HG03045 (cell line): Measurements from ENCODE around the gene MDP1.
"Not testable (repeated sequence)": the region's sequence is repeated elsewhere in the genome, so short reads cannot be mapped to it uniquely, and the experiment has no call there.

Source experiments
- ATAC-seq: cut with Tn5 transposase; IDR thresholded peaks from one replicate; pipeline ENCODE4 v1.9.1; 2021; ENCODE audit warnings: mild to moderate bottlenecking, moderate library complexity; ENCODE audit not compliant: unreplicated experiment

The MDP1 gene

GRCh38 chr14:24232121-24232644 is 16.3 kb upstream of the MDP1 start, which contains the start of gene NEDD8:
Gene NEDD8, minus strand, starts transcription at chr14:24232367. Its CDS starts 100 bp downstream, at chr14:24232267.
- peak; percentile 70 for ATAC-seq

- peak; percentile 4 for ATAC-seq
Observed at GRCh38 chr14:24231263-24232120, 15.6 kb upstream of the MDP1 start.

GRCh38 chr14:24228902-24229301 is 13.0 kb upstream of the MDP1 start:
- no peak for ATAC-seq

DNA sequence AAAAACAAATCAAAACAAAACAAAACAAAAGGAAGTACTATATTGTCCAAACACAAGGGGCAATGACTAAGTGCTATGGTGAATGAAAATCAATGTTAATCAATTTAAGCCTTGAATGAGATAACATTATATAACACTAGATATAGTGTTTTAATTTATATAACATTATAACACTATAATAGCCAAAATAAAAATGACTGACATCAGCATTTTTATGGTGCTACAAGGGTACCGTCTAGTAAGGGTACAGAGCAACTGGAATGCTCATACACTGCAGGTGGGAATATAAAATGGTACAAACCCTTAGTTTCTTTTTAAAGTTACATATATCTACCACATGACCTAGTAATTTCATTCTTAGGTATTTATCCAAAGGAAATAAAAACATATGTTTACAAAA is 10.6 kb upstream of the MDP1 start:
- ATAC-seq = no peak

DNA sequence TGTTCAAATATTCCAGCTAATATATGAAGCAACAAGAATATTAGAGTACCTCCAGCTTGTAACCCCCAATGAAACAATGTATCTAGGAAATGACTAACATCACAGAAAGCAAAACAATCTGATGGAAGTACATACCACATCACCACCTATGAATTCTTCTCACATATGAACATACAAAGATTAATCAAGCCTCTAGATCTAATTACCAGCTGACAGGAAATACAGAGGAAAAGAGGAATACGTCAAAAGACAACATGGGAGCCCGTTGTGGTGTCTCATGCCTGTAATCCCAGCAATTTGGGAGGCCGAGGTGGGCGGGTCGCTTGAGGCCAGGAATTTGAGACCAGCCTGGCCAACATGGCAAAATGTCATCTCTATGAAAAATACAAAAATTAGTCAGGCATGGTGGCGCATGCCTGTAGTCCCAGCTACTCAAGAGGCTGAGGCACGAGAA is 8.8 kb upstream of the MDP1 start:
- ATAC-seq = no peak

DNA sequence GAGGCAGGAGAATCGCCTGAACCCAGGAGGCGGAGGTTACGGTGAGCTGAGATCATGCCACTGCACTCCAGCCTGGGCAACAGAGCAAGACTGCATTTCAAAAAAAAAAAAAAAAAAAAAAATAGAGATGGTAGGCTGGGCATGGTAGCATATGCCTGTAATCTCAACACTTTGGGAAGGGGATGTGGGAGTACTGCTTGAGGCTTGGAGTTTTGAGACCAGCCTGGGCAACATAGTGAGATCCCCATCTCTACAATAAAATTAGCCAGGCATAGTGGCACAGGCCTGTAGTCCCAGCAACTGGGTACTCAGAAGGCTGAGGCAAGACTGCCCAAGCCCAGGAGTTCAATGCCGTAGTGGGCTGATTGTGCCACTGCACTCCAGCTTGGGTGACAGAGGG is 7.1 kb upstream of the MDP1 start:
- ATAC-seq = not testable (repeated sequence)

DNA sequence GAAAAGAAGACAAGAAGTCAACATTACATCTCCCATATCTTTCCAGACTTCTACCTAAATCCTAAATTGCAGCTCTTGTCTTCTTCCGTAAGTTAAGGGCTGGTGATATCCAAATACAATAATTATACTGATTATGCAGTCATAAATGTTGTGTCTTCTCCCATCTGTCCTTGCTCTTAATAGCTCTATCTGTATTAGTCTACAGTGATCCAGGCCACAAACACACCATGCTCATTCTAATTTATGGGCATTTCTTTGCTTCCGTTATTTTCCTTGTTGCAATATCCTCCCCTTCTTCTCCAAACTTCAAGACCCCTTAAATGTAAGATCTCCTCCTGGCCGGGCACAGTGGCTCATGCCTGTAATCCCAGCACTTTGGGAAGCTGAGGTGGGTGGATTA is 3.7 kb upstream of the MDP1 start:
- ATAC-seq = no peak

DNA sequence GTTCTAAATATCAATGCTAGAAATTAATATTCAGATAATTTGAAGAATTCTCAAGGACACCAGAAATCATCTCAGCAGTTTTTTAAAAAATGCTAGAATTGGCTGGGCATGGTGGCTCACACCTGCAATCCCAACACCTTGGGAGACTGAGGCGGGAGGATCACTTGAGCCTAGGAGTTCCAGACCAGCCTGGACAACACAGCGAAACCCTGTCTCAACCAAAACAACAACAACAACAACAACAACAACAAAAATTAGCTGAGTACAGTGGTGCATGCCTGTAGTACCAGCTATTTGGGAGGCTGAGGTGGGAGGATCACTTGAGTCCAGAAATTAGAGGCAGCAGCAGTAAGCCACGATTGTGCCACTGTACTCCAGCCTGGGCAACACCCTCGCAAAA is 3.2 kb upstream of the MDP1 start:
- no peak for ATAC-seq

- not testable (repeated sequence) for ATAC-seq
Observed at GRCh38 chr14:24216876-24217275, 1.0 kb upstream of the MDP1 start.

- ATAC-seq = no peak
Observed at GRCh38 chr14:24216345-24216699, 456 bp upstream of the MDP1 start.

- ATAC-seq = no peak
Observed at GRCh38 chr14:24213866-24214662, 1.8 kb downstream of the MDP1 start.

DNA sequence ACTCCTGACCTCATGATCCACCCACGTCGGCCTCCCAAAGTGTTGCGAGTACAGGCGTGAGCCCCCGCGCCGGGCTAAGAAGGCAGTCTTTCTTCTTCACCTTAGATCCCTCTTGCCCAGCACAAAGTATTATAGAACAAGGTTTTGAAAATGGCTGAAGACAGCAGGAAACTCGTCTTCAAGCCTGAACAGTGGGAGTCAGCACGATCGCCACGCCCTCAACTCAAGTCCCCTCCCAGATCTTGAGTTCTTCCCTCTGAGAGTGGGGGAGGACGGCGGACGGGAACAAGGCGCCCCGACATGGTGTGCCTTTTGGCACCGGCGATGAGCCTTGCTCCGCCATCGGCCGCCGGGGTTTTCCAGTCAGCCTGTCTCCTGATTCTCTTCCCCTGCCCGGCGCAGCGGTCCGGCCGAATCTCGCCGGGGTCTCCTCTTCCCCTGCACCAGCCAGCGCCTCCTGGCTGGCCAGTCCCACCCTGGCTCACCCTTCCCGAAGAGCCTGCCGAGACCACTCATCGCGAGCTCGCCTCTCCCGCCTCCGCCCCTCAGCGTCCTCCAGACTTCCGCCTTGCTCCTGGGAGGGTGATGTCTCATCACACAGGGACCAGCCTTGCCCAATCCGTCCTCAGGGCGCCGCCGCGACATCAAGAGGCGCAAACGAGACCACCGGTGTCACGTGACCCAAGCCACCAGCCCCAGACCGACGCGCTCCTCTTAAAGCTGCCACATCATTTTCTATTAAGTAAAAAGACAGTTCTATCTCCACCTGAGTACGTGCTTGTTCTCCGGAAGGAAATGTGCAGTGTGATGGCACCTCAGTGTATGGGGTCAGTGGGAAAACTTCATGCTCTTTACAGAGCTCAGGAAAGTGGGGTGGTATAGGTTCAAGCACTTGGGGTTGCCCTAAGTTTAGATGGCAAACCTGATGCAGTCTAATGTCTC is 2.7 kb downstream of the MDP1 start, which contains the start of gene CHMP4A:
TSS of gene CHMP4A (minus strand) at position 565 of the 942 bp plus-strand sequence. CDS start at position 516, 49 bp downstream.
- peak; percentile 80 for ATAC-seq

DNA sequence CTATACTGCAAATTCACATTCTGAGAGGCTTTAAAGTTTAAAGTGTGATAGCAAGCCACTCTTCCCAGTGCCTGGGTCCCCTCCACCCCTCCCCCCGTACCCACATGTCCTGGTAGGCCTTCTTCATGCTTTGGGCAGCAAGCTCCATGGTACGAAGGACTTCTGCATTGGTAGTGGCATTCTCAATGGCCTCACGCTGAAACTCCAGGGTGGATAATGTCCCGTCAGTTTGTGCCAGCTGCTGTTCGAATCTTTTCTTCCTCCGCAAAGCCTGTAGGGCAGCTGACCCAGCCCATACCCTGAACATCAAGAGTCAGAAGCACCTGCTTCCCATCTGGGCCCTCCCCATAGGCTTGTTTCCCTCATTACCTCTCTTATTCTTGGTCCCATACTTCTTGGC is 4.6 kb downstream of the MDP1 start:
- no peak for ATAC-seq

- ATAC-seq = no peak
Observed at GRCh38 chr14:24207625-24208024, 8.2 kb downstream of the MDP1 start.

DNA sequence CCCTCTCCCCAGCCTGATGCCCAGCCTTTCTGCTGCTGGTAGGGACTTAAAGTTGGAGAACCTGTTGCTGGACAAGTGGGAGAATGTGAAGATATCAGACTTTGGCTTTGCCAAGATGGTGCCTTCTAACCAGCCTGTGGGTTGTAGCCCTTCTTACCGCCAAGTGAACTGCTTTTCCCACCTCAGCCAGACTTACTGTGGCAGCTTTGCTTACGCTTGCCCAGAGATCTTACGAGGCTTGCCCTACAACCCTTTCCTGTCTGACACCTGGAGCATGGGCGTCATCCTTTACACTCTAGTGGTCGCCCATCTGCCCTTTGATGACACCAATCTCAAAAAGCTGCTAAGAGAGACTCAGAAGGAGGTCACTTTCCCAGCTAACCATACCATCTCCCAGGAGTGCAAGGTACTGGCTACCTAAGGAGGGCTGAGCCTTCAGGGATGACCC is 8.7 kb downstream of the MDP1 start:
- no peak for ATAC-seq

DNA sequence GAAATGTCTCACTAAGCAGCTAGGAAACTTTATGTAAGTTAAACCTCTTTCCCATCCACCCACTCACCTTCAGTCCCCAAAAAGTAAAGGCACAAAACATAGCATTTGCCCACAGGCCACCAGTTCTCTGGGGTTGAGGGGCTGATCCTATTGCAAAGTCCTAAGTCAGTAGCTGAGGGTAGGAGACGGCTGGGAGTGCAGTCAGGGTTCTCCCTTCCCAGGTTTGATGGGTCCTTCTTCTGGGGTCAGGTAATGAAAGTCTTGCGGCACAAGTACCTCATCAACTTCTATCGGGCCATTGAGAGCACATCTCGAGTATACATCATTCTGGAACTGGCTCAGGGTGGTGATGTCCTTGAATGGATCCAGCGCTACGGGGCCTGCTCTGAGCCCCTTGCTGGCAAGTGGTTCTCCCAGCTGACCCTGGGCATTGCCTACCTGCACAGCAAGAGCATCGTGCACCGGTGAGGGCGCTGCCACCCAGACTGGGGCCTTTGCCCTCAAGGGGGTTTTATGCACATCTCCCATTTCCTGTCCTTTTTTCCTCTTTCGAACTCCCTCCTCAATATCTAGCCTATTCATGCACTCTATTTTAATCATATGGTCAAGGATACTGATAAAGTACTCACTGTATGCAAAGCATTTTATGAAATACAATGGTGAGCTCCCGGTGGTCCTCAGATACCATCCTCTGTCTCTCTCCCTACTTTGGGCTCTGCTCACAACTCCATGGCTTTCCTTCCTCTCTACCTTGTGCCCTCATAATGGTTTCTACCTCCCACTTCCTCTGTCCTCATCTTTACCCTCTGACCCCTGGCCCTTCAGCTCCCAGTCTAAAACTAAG is 9.4 kb downstream of the MDP1 start:
- no peak for ATAC-seq

DNA sequence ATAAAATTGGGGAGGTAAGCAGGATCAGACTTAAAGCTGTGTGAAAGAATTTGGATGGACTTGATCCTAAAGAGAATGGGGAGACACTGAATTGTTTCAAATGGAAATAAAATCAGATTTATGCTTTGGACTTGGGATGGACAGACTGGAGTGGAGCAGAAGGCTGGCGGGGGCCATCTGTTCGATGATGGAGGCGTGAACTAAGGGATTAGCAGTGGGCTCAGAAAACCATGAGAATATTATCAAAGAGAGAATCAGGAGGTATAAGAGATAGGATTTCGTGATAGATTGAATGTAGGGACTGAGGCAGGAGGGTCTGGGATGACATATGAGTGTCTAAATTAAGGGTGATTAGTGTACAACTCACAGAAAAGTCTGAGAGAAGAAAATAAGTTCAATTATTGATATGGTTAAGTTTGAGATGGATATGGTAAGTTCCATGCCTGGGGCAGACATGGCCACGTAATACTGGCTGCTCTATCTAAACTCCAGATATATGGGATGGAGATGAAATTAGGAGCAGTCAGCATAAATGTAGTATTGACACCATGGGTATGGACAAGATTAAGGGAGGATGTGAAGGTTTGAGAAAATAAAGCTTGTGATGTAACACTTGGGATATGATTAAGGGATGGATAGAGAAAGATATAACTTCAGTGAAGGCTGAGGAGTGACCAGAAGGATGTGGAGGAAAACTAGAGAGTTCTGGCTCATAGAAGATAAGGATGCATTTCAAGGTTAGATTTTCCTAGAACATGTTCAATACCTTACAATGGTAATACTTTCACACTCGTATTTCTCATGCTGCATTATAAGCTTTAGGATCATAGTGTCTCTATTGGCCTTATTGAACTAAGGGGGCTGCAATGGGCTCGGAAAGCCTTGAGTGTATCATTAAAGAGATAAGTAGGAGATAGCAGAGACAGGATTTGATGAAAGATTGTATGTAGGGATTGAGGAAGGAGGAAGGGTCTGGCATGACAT is 11.4 kb downstream of the MDP1 start:
- no peak for ATAC-seq

DNA sequence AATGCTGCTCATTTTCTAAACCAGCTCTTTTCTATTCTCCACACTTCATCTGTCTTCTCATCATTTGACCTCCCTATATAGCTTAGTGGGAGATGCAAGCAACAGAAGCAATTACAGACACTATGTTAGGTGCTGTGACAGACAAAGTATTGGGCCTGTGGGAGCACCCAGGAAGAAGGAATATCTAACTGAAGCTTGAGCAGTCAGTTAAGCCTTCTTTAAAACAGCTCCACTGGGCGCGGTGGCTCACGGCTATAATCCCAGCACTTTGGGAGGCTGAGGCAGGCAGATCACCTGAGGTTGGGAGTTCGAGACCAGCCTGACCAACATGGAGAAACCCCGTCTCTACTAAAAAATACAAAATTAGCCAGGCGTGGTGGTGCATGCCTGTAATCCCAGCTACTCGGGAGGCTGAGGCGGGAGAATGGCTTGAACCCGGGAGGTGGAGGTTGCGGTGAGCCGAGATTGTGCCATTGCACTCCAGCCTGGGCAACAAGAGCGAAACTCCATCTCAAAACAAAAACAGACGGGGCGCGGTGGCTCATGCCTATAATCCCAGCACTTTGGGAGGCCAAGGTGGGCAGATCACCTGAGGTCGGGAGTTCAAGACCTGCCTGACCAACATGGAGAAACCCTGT is 12.5 kb downstream of the MDP1 start:
- ATAC-seq = not testable (repeated sequence)
